Measurements from ENCODE around the gene AIM2. TPM values are rescaled to one million over a fixed set of nuclear protein-coding genes. Genes with fewer than 3 reads are reported as not detected.

AIM2 gene
- polyA plus RNA-seq, 1 of the 3 experiments (the other 2 are of a cell fraction) = 1.1 TPM

GRCh38 chr1:159068886-159069285 lies 7.7 kb downstream of the AIM2 start:
- Histone ChIP-seq H3K4me3 (ENCODE audit: low read depth in 2 of 2, low read length in 1 of 2) (no peak overlapping the region), H3K9me2 (no peaks in the 10 kb centered on the region), H3K9me3 (no peaks in the 10 kb centered on the region), H4K20me1 (ENCODE audit: insufficient read depth) (no peaks in the 10 kb centered on the region), H3K4me2 (no peak overlapping the region), H3K27ac (ENCODE audit: low read depth in 2 of 2, low read length in 1 of 2) (no peak overlapping the region), H3K4me1 (ENCODE audit: control insufficient read depth in 1 of 2, insufficient read depth in 2 of 2, low read depth in 1 of 2, low read length in 1 of 2) (no peaks in the 10 kb centered on the region; a peak in 1 of 4 replicates), H3K36me3 (replicated peaks in 1 of 2; ENCODE audit: control insufficient read depth in 1 of 2, insufficient read depth in 2 of 2, low read length in 1 of 2) (no peaks in the 10 kb centered on the region), H3K9ac (no peak overlapping the region), H3K79me2 (ENCODE audit: insufficient read depth) (no peaks in the 10 kb centered on the region), H3F3A (replicated peaks; ENCODE audit: insufficient read depth) (no peaks in the 10 kb centered on the region), H3K27me3 (ENCODE audit: insufficient read depth) (no peaks in the 10 kb centered on the region), H2AFZ (ENCODE audit: low read depth) (0 out of 2 replicates have a peak overlapping the region, but pooled peaks have one; percentile 64)
- no peak for DNase-seq
- TF ChIP-seq ZBTB33 (IDR thresholded peaks at IDR 0.05; ENCODE audit: borderline replicate concordance, low read depth) (no peak), EP300 (IDR thresholded peaks at IDR 0.05; ENCODE audit: borderline replicate concordance in 1 of 2, low read depth in 1 of 2, low read length in 1 of 2) (no peak), CTCF (IDR thresholded peaks at IDR 0.05) (no peak), SIN3A (IDR thresholded peaks at IDR 0.05; ENCODE audit: borderline replicate concordance, low read depth, low read length) (no peak), POLR2AphosphoS5 (IDR thresholded peaks at IDR 0.05; ENCODE audit: low read depth, low read length) (no peak), REST (IDR thresholded peaks at IDR 0.05; ENCODE audit: low read depth, low read length) (no peak), YY1 (IDR thresholded peaks at IDR 0.05; ENCODE audit: low read depth) (no peak), TAF1 (IDR thresholded peaks at IDR 0.05; ENCODE audit: borderline replicate concordance, low read depth, low read length) (no peak), USF2 (IDR thresholded peaks at IDR 0.05; ENCODE audit: borderline replicate concordance, low read depth, low read length) (no peak), TEAD4 (IDR thresholded peaks at IDR 0.05; ENCODE audit: borderline replicate concordance, insufficient read depth) (no peak), MXI1 (IDR thresholded peaks at IDR 0.05; ENCODE audit: low read depth, low read length) (no peak), USF1 (IDR thresholded peaks at IDR 0.05; ENCODE audit: borderline replicate concordance, low read depth) (no peak), NFIC (IDR thresholded peaks at IDR 0.05; ENCODE audit: borderline replicate concordance) (no peak), RAD21 (IDR thresholded peaks at IDR 0.05; ENCODE audit: low read length) (no peak), NRF1 (IDR thresholded peaks at IDR 0.05; ENCODE audit: low read depth, low read length) (no peak), FOXM1 (IDR thresholded peaks at IDR 0.05; ENCODE audit: low read depth) (no peak), GATA2 (CRISPR knock-in tag; IDR thresholded peaks at IDR 0.05) (no peak), JUND (IDR thresholded peaks at IDR 0.05) (no peak)
- ChIA-PET CTCF (no interaction called here), POLR2A (no interaction called here)
- 31% methylated on average over 2 of the region's 2 CpGs for WGBS (ENCODE audit: low lambda C conversion rate)

Measured in SK-N-SH (cell line).